GM12865 (cell line): ENCODE results near the gene TTC28.

ENCODE experiments used
- DNase-seq: peaks from one replicate; pipeline ENCODE4 v3.0.0; 2010; ENCODE audit warnings: low read depth
- H3K4me3 ChIP-seq: 2 replicates; pipeline ENCODE4 v1.5.1; 2011; ENCODE audit warnings: mild to moderate bottlenecking, low read depth, low read length, control low read depth
- TF ChIP-seq, protein P1 (sequence below): IDR thresholded peaks from 2 replicates; pipeline ENCODE4 v1.5.1; 2011; ENCODE audit warnings: low read length, control low read depth, low read depth, inconsistent platforms; ENCODE audit not compliant: insufficient read depth; ENCODE audit errors: missing control alignments

Gene TTC28

DNA sequence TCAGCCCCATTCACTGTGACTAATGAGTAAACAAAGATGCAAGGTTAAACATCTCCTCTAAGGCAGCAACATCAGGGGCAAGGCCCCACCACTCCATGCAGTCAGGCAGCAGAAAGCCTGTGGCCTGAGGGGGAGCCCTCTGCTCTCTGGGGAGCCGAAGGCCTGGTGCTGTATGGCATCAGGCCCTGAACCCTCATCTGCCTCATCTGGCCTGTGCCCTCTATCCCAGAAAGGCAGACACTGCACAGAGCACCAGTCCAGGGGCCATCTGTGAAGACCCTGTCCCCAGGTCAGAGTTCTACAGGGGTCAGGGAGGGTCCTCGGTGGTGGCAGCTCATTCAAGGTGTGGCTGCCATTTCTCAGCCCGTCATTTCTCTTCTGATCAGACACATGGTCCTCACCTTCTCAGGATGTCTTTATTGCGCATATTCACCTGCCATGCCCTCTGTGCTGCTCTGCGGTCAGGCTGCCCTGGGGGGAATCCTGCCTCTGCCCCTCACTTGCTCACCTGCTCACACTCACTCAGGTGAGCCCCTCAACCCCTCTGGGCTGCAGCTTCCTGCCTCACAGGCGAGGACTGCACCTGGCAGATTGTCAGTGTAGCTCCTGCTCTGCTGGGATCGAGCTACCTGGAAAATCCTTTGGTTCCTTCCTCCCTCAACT lies 657.5 kb downstream of the TTC28 start:
- DNase-seq, result no peak
- no peak overlapping the region for H3K4me3 ChIP-seq
- TF ChIP-seq, protein P1, sequence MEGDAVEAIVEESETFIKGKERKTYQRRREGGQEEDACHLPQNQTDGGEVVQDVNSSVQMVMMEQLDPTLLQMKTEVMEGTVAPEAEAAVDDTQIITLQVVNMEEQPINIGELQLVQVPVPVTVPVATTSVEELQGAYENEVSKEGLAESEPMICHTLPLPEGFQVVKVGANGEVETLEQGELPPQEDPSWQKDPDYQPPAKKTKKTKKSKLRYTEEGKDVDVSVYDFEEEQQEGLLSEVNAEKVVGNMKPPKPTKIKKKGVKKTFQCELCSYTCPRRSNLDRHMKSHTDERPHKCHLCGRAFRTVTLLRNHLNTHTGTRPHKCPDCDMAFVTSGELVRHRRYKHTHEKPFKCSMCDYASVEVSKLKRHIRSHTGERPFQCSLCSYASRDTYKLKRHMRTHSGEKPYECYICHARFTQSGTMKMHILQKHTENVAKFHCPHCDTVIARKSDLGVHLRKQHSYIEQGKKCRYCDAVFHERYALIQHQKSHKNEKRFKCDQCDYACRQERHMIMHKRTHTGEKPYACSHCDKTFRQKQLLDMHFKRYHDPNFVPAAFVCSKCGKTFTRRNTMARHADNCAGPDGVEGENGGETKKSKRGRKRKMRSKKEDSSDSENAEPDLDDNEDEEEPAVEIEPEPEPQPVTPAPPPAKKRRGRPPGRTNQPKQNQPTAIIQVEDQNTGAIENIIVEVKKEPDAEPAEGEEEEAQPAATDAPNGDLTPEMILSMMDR, result no peak

DNA sequence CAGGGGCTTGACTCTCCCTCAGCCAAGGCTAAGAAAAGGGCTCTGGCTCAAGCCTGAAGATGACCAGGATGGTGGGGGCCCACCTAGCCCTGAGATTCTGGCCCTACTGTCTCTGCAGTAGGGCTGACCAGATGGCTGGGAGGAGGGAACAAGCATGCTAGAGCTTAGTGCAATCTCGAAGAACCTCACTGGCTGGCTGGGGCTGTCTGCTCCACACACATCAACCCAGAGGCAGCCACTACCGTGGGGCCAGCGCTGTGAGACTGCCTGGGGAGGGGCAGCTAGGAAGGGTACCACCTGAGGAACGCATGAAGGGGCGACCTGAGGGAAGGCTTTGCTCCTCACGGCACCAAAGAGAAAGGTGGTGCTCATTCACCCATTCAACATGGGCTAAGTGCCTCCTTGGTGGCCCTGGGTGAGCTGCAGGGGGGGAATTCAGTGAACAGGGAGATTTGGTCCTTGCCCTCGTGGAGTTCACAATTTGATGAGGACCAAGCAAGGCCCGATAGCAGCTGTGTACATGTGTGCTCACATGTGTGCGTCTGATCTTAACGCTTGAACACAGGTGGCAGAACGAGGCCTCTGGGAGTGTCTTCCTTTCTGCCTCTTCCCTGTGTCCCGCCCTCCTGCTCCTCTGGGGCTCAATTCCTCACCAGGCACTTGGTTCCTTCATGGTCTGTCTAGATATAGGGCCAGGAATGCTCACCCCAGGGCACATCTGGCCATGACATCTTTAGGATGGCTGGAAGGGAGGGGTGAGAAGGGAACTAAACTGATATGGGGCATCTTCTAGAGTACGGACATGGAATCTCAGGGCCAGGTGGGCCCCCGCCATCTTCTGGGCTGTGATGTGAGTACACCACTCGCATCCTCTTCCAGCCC lies 658.3 kb downstream of the TTC28 start:
- DNase-seq, result no peak
- TF ChIP-seq, protein P1, result no peak

DNA sequence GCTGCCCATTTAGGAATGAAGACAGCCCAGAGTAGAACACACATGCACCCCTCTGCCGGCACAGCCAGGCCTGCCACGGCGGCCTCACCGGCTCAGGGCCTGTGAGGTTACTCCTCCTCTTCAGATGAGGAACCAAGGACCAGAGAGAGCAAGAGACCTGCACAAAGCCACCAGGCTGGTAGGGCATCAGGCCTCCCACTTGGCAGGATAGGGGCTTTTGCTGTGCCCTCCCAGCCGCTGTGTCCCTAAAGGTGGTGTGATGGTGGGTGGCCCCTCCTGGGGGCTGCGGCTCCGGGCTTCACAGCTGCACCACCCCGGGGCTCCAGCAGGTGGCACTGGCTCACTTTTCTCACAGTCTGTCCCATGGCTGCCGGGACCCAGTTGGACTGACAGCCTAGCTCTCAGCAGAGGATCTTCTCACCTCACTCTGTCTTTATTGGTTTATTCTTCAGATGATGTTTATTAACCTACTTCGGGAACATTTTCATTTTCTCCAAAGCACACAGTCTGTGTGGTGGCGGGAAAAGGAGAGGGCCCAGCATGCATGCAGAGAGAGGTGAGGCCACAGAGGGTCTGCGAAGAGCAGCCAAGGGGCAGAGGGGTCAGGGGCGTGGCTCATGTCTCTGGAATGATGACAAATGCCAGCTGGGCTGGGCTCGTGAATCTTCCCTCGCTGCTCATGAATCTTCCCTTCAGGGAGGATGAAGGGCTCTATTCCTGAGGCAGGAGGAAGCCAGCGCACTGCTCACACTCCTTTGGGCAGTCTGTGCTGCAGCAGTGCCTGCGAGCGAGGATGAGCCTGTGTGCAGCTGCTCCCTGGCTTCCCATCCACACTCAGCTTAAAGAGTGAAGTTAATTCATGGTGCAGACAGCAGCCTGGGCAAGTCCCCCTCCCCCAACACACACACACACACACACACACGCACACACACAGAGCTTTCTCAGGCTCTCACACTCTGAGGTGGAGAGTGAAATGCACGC lies 659.5 kb downstream of the TTC28 start:
- no peak overlapping the region for H3K4me3 ChIP-seq
- TF ChIP-seq, protein P1, result peak; percentile 92
- peak; percentile 55 for DNase-seq

More for the DNA sequence above, 658.3 kb downstream of the TTC28 start:
- H3K4me3 ChIP-seq, result no peak overlapping the region

DNA sequence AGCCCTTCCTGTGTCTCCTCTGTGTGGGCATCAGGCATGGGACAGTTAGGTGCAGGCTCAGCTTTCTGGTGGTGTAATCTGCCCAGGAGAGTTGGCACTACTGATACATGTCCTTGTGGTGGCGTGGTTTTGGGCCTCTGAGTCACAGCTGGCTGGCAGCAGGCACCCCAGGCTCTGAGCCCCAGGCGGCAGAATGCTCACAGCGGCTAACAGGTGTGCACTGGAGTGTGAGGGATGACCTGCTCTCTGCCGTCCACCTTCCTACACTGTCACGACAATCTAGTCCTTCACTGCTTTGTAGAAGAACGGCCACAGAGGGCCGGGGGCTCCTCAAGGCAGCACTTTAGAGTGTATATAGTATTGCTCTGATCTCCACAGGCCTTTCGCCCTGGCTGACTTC lies 660.3 kb downstream of the TTC28 start:
- no peak for DNase-seq
- H3K4me3 ChIP-seq, result no peak overlapping the region
- TF ChIP-seq, protein P1, result no peak

DNA sequence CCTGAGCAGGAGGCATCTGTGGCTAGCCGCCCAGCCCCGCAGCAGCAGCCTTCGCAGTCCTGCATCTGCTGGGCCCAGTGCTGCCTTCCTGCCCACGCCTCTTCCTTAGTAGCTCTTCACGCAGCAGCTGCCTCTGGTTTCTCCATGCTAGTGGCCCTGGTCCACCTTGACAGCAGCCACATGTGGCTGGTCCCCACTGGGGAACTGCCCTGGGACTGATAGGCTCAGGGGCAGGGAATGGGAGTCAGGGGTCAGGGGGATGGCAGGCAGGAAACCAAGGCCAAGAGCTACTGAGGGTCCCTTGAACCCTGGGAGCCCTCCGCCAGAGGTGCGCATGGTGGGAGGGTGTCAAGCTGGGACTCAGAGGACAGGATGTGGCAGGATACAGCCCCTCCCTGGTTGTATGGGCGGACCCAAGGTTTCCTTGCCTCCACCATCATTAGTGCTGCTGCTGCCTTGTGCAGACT lies 661.1 kb downstream of the TTC28 start:
- no peak overlapping the region for H3K4me3 ChIP-seq
- no peak for DNase-seq
- TF ChIP-seq, protein P1, result no peak

DNA sequence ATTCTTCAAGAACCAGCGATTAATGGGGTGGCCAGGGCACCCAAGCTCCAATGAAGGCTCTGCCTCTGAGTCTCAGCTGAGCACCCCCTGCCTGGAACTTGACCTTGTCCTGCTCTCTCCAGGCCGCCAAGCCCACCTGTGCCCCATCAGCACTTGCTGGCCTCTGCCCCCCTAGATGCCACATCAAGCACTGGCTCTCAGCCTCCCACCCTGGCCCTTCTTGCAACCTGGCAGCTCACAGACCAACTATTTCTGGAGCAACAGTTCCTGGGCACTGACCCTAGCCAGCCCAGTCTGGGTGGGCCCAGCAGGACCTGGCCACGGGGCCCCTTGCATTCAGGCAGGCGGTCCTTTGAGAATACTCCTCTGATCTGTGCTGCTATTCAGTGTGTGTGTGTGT lies 661.8 kb downstream of the TTC28 start:
- no peak overlapping the region for H3K4me3 ChIP-seq
- DNase-seq, result no peak
- TF ChIP-seq, protein P1, result no peak
